HFFc6 (cell line): ENCODE measurements around the gene GPR22. TPM values are rescaled to one million over a fixed set of nuclear protein-coding genes. Genes with fewer than 3 reads are reported as not detected.
A peak's percentile ranks its signal among the peaks of the same experiment; 100 is the strongest.

Experiments
- DNase-seq: peaks from one replicate; pipeline ENCODE4 v3.0.0-alpha.2; 2018
- H3K27ac Mint-ChIP-seq: 2 replicates; pipeline ENCODE4 v1.8.0; 2020; ENCODE audit warnings: mild to moderate bottlenecking, mixed read lengths
- H3K27me3 Mint-ChIP-seq: 2 replicates; pipeline ENCODE4 v1.8.0; 2021; ENCODE audit warnings: mild to moderate bottlenecking, moderate library complexity, mixed read lengths; ENCODE audit not compliant: insufficient read depth
- H3K36me3 Mint-ChIP-seq: 2 replicates; pipeline ENCODE4 v1.8.0; 2021; ENCODE audit warnings: low read depth, mixed read lengths
- H3K4me1 Mint-ChIP-seq: 2 replicates; pipeline ENCODE4 v1.8.0; 2020; ENCODE audit warnings: low read depth, mixed read lengths
- H3K4me3 Mint-ChIP-seq: 2 replicates; pipeline ENCODE4 v1.8.0; 2020; ENCODE audit warnings: mild to moderate bottlenecking, moderate library complexity, mixed read lengths
- H3K9me3 Mint-ChIP-seq: 2 replicates; pipeline ENCODE4 v1.8.0; 2020; ENCODE audit warnings: mild to moderate bottlenecking, mixed read lengths
- CTCF ChIP-seq: fragments of 200-600 bp; sonication (generic); IDR thresholded peaks from 2 replicates; pipeline ENCODE4 v1.5.0; 2021; ENCODE audit warnings: antibody characterized with exemption, mild to moderate bottlenecking
- total RNA-seq, 6 experiments: library from RNA; stranded (reverse); fragmentation: NEBNext Ultra II Directional; extraction: Animal tissue kit (Norgen Biotek cat#: 25700); gene quantifications; 2 replicates in 1 of 6; 3 replicates in 5 of 6; pipeline ENCODE4 v1.2.3, GENCODE V29; 2021

GPR22 gene
- total RNA-seq, 6 experiments from 2014 or later: not detected

GRCh38 chr7:107435749-107436148, 34.1 kb upstream of the GPR22 start:
- H3K27ac Mint-ChIP-seq: no peak overlapping the region
- H3K4me1 Mint-ChIP-seq: no peaks in the 10 kb centered on the region
- TF ChIP-seq CTCF: no peak
- H3K9me3 Mint-ChIP-seq: no peaks in the 10 kb centered on the region; the same call in 1 of the 2 replicates
- no peak for DNase-seq
- no peaks in the 10 kb centered on the region; the same call in 1 of the 2 replicates for H3K36me3 Mint-ChIP-seq
- no peaks in the 10 kb centered on the region for H3K27me3 Mint-ChIP-seq
- no peak overlapping the region for H3K4me3 Mint-ChIP-seq

GRCh38 chr7:107439025-107439424, 30.8 kb upstream of the GPR22 start:
- H3K9me3 Mint-ChIP-seq: no peaks in the 10 kb centered on the region
- TF ChIP-seq CTCF: no peak

GRCh38 chr7:107441581-107442422, 28.1 kb upstream of the GPR22 start:
- Mint-ChIP-seq H3K27me3 (no peaks in the 10 kb centered on the region), H3K27ac (no peak overlapping the region; the same call in 1 of the 2 replicates), H3K4me1 (peaks cover 19% of the 10 kb centered on the region), H3K4me3 (no peak overlapping the region), H3K9me3 (no peaks in the 10 kb centered on the region), H3K36me3 (0 out of 2 replicates have a peak, but pooled peaks cover under 1% of the 10 kb centered on the region)
- no peak for TF ChIP-seq CTCF
- DNase-seq: no peak

More at GRCh38 chr7:107439025-107439424, 30.8 kb upstream of the GPR22 start:
- no peak overlapping the region for H3K4me3 Mint-ChIP-seq
- H3K36me3 Mint-ChIP-seq: no peaks in the 10 kb centered on the region
- no peak for DNase-seq
- H3K4me1 Mint-ChIP-seq: peaks cover 12% of the 10 kb centered on the region
- no peak overlapping the region for H3K27ac Mint-ChIP-seq
- H3K27me3 Mint-ChIP-seq: no peaks in the 10 kb centered on the region

GRCh38 chr7:107442678-107443077, 27.2 kb upstream of the GPR22 start:
- Mint-ChIP-seq H3K4me3 (no peak overlapping the region), H3K27ac (no peak overlapping the region), H3K36me3 (peaks cover 5% of the 10 kb centered on the region; the same call in 1 of the 2 replicates), H3K4me1 (peaks cover 24% of the 10 kb centered on the region), H3K27me3 (no peaks in the 10 kb centered on the region), H3K9me3 (no peaks in the 10 kb centered on the region)
- no peak for DNase-seq
- no peak for TF ChIP-seq CTCF

- H3K9me3 Mint-ChIP-seq: no peaks in the 10 kb centered on the region
- H3K27ac Mint-ChIP-seq: peak overlapping the region; percentile 32
- peak; percentile 58 for DNase-seq
- TF ChIP-seq CTCF: no peak
- no peak overlapping the region; the same call in 1 of the 2 replicates for H3K4me3 Mint-ChIP-seq
- peaks cover 26% of the 10 kb centered on the region for H3K4me1 Mint-ChIP-seq
- H3K27me3 Mint-ChIP-seq: no peaks in the 10 kb centered on the region
- H3K36me3 Mint-ChIP-seq: peaks cover 23% of the 10 kb centered on the region
Measured at GRCh38 chr7:107446531-107446930, 23.3 kb upstream of the GPR22 start.
